Activated CD8-positive, alpha-beta memory T cell treated with anti-CD3 and anti-CD28 coated beads, Interleukin-2, amount 50 U/mL, for 4 hours (primary cell): ENCODE data around the gene SLC32A1.
A peak's percentile ranks its signal among the peaks of the same experiment; 100 is the strongest.

Experiments used
- DNase-seq: peaks from one replicate; pipeline ENCODE4 v3.0.0-alpha.2; 2020

The SLC32A1 gene

DNA sequence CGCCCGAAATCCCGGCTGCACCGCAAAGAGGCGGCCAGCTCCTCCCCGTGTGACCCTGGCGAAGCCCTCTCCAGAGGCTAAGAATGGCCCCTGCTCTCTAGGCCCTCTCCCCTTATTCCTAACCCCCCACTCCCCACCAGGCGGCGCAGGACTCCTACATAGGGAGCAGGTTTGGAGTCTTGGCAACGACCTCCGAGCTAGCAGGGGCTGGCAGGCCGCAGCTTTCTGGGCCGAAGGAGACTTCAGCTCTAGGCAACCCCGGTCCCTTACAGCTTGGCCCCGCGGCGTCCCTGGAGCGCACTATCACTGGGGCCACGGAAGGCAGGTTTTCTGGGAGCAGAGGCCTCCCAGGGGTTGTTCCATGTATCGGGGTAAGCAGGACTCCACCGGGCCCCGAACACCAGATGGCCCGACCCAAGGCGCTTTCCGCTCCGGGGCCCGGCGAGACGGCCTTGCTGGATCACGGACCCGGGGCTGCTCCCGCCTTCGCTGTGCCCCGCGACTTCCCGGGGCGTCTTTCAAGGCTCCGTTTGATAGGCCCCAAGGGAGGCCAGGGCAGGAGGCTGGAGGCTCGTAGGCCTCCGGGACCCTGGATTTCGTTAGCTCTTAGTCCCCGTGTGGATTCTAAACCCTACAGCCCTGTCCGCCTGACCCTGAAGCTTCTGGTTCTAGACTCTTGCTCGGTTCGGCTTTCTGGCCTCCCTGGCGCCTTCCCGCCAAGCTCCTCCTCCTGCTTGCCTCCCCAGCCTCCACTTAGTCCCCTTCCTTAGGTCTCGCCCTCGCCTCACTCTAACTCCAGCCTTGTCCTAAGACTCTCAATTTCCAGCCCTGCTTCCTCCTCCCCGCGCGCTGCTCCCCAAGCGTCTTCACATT, 1.9 kb downstream of the SLC32A1 start:
- peak; percentile 35 for DNase-seq

DNA sequence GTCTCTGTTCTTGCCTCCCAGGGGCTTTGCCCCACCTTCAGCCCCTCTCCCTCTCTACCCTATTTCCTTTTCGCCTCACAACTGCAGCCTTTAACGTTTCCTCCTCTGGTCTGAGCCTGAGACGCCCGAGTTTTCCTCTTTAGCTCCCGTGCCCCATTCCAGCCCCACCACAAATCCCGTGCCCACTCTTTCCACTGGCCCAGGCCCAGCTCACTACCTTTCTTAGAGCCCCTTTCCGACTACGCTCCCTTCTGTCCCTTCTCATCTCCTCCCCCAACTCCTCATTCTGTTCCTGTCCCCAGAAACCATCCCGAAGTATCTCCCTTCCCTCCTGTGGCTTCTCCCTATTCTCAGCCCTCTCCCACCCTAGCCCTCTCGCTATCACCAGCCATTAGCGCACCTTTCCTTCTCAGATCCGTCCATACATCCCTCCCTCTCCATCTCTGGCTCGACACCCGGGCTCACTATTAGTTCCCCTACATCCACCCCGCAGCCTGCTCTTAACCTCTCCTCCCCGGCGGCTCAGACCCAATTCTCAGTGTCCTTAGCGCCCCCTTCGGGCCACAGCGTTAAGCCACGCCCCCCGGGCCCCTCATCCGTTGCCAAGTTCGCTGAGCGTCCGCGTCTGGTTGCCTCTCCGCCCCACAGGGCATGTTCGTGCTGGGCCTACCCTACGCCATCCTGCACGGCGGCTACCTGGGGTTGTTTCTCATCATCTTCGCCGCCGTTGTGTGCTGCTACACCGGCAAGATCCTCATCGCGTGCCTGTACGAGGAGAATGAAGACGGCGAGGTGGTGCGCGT, 2.7 kb downstream of the SLC32A1 start:
- DNase-seq, result peak; percentile 53

DNA sequence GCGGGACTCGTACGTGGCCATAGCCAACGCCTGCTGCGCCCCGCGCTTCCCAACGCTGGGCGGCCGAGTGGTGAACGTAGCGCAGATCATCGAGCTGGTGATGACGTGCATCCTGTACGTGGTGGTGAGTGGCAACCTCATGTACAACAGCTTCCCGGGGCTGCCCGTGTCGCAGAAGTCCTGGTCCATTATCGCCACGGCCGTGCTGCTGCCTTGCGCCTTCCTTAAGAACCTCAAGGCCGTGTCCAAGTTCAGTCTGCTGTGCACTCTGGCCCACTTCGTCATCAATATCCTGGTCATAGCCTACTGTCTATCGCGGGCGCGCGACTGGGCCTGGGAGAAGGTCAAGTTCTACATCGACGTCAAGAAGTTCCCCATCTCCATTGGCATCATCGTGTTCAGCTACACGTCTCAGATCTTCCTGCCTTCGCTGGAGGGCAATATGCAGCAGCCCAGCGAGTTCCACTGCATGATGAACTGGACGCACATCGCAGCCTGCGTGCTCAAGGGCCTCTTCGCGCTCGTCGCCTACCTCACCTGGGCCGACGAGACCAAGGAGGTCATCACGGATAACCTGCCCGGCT, 3.4 kb downstream of the SLC32A1 start:
- no peak for DNase-seq

DNA sequence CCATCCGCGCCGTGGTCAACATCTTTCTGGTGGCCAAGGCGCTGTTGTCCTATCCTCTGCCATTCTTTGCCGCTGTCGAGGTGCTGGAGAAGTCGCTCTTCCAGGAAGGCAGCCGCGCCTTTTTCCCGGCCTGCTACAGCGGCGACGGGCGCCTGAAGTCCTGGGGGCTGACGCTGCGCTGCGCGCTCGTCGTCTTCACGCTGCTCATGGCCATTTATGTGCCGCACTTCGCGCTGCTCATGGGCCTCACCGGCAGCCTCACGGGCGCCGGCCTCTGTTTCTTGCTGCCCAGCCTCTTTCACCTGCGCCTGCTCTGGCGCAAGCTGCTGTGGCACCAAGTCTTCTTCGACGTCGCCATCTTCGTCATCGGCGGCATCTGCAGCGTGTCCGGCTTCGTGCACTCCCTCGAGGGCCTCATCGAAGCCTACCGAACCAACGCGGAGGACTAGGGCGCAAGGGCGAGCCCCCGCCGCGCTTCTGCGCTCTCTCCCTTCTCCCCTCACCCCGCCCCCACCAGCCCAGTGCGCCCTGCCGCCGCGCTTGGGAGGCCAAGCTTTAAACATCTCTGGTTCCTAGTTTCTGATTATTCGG, 4.0 kb downstream of the SLC32A1 start:
- DNase-seq, result no peak

GRCh38 chr20:38728911-38729642, 4.8 kb downstream of the SLC32A1 start:
- no peak for DNase-seq

DNA sequence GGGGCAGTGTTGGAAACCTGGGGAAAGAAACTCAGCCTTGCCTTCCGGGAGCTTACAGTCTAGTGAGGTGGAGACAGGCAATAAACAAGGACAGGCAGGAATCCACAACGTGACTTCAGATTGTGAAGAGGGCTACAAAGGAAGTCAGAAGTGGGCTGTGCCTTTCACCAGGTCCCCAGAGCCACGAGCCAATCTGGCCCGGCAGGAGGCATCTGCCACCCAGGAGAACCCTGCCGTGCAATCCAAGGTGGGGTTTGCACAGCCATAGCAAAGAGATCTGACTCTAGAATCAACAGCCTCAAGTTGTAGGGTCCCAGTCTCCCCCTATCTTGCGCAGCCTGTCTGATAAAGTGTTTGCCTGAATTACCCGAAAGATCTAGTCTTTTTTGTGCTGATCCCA, 5.5 kb downstream of the SLC32A1 start:
- DNase-seq, result no peak

- DNase-seq, result no peak
Observed at GRCh38 chr20:38730167-38730988, 6.1 kb downstream of the SLC32A1 start.

DNA sequence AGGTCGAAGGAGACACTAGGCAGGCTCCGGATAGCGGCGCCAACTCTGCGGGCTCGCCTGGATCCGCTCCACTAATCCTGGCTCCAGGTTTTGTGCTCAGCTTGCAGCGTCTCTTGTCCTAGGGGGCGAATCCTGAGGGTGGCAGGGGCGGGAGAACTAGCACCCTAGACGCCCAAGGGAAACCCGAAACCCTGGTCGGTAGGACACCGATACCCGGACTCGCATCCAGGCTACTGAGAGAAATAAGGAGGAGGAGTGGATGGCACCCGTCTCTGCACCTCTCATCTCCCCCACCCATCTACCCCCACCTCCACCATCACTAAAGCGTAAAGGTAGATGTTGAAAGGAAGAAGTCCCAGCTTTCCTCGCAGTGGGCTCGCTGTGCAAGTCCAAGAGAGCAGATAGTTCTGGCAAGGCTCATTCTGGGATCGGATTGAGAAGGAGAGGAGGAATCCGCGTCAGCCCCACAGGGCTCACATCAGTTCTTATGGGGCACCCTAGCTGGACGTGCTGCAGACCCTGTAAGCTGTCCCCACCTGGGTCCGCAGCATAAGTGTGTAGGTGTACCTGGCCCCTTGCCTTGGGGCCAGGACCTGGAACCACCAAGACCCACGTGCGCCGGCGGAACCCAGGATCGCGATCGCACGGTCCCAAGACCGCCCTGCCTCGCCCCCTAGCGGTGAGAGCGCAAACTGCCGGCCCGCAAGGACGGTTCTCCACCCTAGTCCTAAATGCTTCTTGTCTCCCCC, 6.9 kb downstream of the SLC32A1 start:
- DNase-seq, result peak; percentile 82

DNA sequence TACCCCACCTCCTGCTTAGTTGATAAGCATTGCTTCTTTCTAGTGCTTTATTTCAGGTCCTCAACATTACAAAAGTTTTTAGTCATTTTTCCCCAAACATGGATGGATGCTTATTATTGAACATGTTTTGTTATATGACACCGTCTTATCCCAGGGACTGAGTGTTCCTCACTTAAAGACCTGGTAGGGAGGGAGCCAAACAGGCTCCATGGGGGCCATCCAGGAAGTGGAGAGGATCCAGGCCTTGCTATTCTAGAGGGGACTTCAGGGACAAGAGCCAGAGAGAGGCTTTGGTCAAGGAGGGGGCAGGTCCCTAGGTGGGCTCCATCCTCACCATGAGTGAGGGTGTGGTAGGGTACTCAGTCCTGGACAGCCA, 7.4 kb downstream of the SLC32A1 start:
- no peak for DNase-seq

GRCh38 chr20:38732981-38733380, 8.7 kb downstream of the SLC32A1 start:
- no peak for DNase-seq

DNA sequence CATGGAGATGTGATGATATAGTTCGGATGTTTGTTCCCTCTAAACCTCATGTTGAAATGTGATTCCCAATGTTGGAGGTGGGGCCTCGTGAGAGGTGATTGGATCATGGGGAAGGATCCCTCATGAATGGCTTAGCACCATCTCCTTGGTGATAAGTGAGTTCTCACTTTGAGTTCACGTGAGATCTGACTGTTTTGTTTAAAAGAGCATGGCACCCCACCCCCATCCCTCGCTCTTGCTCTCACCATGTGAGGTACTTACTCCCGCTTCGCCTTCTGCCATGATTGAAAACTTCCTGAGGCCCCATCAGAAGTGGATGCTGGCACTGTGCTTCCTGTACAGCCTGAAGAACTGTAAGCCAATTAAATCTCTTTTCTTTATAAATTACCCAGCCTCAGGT, 10.9 kb downstream of the SLC32A1 start:
- DNase-seq, result no peak

DNA sequence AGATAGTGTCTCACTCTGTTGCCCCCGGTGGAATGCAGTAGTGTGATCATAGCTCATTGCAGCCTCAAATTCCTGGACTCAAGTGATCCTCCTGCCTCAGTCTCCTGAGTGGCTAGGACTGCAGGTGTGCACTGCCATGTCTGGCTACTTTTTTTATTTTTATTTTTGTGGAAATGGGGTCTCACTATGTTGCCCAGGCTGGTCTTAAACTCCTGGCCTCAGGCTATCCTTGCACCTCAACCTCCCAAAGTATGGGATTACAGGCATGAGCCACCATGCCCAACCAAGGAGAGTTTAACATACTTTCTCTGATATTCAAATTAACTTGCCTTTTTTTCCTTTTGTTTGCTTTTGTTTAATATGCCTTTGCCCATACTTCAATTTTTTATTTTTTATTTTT, 13.6 kb downstream of the SLC32A1 start:
- no peak for DNase-seq

GRCh38 chr20:38745757-38746156, 21.5 kb downstream of the SLC32A1 start:
- no peak for DNase-seq

- no peak for DNase-seq
Observed at GRCh38 chr20:38747495-38748096, 23.3 kb downstream of the SLC32A1 start.

- DNase-seq, result peak; percentile 99
Observed at GRCh38 chr20:38748097-38748860, 24.0 kb downstream of the SLC32A1 start, which contains the start of gene ACTR5. ACTR5 (plus strand) TSS chr20:38748460; CDS start chr20:38748479, 19 bp downstream.

DNA sequence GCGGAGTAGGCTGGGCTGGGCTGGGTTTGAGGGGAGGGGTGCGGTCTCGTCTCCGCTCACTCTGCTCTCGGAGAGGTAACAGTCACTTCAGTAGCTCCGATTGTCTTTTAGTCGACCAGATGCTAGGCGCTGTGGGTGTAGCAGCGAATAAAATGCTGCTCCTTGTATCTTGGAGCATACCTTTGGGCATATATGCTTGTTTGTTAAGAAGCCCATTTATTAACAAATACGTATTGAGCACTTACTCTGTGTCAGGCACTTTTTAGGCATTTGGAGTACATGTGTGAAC, 24.5 kb downstream of the SLC32A1 start:
- peak; percentile 63 for DNase-seq

- DNase-seq, result peak; percentile 34
Observed at GRCh38 chr20:38751360-38751976, 27.2 kb downstream of the SLC32A1 start.

DNA sequence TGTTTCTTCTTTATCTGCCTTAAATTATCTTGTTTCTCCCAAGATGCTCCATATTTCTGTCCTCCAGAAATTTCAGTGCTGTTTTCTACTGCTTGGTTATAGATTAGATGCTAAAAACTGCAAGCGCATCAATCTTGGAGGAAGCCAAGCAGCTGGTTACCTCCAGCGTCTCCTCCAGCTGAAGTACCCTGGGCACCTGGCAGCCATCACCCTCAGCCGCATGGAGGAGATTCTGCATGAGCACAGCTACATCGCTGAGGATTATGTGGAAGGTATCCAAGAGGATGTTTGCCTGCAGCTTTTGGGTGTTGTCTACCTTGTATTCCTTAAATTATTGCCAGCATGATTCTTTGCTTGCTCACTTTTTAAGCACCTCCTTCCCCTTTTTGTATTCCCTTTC, 27.7 kb downstream of the SLC32A1 start:
- DNase-seq, result no peak

DNA sequence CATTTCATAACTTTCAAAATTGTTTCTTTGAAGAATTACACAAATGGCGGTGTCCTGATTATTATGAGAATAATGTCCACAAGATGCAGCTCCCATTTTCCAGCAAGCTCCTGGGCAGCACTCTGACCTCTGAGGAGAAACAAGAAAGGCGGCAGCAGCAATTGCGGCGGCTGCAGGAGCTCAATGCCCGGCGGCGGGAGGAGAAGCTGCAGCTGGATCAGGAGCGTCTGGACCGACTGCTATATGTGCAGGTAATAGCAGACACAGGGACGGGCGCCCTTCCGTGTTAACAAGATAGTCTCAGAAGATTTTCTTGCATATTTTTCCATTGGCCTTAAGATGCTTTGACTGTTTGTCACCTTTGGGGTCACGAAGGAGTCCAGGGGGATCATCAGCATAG, 30.6 kb downstream of the SLC32A1 start:
- DNase-seq, result no peak
